ENCODE results near the gene OR6N2.

Gene OR6N2

DNA sequence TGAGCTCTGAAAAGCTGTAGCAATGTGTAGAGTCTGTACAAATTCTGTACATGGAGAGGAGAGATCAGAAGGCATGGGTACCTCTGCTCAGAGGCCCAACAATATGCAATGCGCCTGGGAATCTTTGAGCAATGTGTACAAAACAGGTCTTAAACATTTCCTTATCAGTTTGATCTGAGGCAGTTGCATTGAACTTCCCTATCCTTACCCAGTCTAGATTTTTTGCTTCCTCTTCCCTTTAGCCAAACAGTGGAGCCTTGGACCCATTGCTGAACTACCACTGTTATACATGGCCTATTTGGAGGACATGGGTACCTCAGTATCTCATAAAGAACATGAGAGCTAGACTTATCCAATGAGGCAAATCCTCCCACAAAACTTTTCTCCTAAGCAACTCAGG, 37.6 kb upstream of the OR6N2 start:
- Histone ChIP-seq H3K18ac (ENCODE audit: low read length) (no peak overlapping the region), H4K8ac (ENCODE audit: low read depth, low read length) (no peak overlapping the region), H2BK5ac (ENCODE audit: low read length) (no peak overlapping the region), H3K9ac (ENCODE audit: low read length) (no peak overlapping the region), H3K23ac (ENCODE audit: low read length) (no peak overlapping the region), H3K79me1 (ENCODE audit: low read length) (no peaks in the 10 kb centered on the region), H3K27ac (ENCODE audit: low read depth, low read length) (no peak overlapping the region), H2BK15ac (replicated peaks; ENCODE audit: low read depth) (no peak overlapping the region), H3K4me2 (ENCODE audit: low read length) (no peak overlapping the region), H3K4ac (ENCODE audit: low read depth, low read length) (no peak overlapping the region), H3K4me1 (ENCODE audit: control insufficient read depth, low read depth, low read length) (no peaks in the 10 kb centered on the region), H2BK120ac (ENCODE audit: low read depth, low read length) (no peak overlapping the region), H3K27me3 (ENCODE audit: insufficient read depth, low read length, poor library complexity) (no peaks in the 10 kb centered on the region), H3K36me3 (ENCODE audit: control insufficient read depth, insufficient read depth, low read length) (no peaks in the 10 kb centered on the region), H4K5ac (ENCODE audit: low read length) (no peak overlapping the region), H3K79me2 (ENCODE audit: control insufficient read depth, insufficient read depth, low read length) (no peaks in the 10 kb centered on the region), H3K4me3 (ENCODE audit: low read length) (no peak overlapping the region), H3K56ac (ENCODE audit: low read length) (no peak overlapping the region), H2AK5ac (ENCODE audit: low read length) (no peak overlapping the region)
- DNase-seq = no peak
- no CpG with 5 or more reads among the region's 1 CpG for whole genome bisulfite sequencing (ENCODE audit: extremely low coverage, insufficient coverage, low lambda C conversion rate)

DNA sequence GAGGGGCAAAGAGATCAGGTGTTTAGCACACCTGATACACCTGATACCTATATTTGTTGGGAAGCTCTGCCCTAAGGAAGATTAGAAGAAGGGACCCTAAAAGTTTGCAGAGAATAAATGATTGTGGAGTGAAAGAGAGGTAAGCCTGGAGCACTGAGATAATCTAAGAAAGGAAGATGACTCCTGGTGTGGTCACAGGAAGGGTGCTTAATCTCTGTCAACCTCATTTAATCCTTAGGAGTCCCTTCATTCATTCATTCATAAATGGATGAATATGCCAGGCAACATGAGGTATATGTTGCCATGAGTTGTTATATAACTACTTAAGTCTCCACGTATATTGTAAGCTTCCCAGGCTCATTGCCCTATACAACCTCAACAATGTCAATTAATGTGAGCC, 34.0 kb upstream of the OR6N2 start:
- no peak overlapping the region for H3K9ac ChIP-seq (ENCODE audit: low read length)
- H4K5ac ChIP-seq (ENCODE audit: low read length) = no peak overlapping the region
- H3K4me1 ChIP-seq (ENCODE audit: control insufficient read depth, low read depth, low read length) = no peaks in the 10 kb centered on the region
- no peak for DNase-seq
- no peak overlapping the region for H3K56ac ChIP-seq (ENCODE audit: low read length)
- no peaks in the 10 kb centered on the region for H3K79me1 ChIP-seq (ENCODE audit: low read length)
- no peak overlapping the region for H2AK5ac ChIP-seq (ENCODE audit: low read length)
- no peak overlapping the region for H2BK15ac ChIP-seq (replicated peaks; ENCODE audit: low read depth)
- no peak overlapping the region for H4K8ac ChIP-seq (ENCODE audit: low read depth, low read length)
- no peak overlapping the region for H3K4me3 ChIP-seq (ENCODE audit: low read length)
- H3K4me2 ChIP-seq (ENCODE audit: low read length) = no peak overlapping the region
- no peak overlapping the region for H2BK5ac ChIP-seq (ENCODE audit: low read length)
- H3K23ac ChIP-seq (ENCODE audit: low read length) = no peak overlapping the region
- no peak overlapping the region for H3K4ac ChIP-seq (ENCODE audit: low read depth, low read length)
- H3K27me3 ChIP-seq (ENCODE audit: insufficient read depth, low read length, poor library complexity) = no peaks in the 10 kb centered on the region
- H3K79me2 ChIP-seq (ENCODE audit: control insufficient read depth, insufficient read depth, low read length) = no peaks in the 10 kb centered on the region
- H3K27ac ChIP-seq (ENCODE audit: low read depth, low read length) = no peak overlapping the region
- no CpG with 5 or more reads among the region's 1 CpG for WGBS (ENCODE audit: extremely low coverage, insufficient coverage, low lambda C conversion rate)
- H3K18ac ChIP-seq (ENCODE audit: low read length) = no peak overlapping the region
- H2BK120ac ChIP-seq (ENCODE audit: low read depth, low read length) = no peak overlapping the region
- no peaks in the 10 kb centered on the region for H3K36me3 ChIP-seq (ENCODE audit: control insufficient read depth, insufficient read depth, low read length)

DNA sequence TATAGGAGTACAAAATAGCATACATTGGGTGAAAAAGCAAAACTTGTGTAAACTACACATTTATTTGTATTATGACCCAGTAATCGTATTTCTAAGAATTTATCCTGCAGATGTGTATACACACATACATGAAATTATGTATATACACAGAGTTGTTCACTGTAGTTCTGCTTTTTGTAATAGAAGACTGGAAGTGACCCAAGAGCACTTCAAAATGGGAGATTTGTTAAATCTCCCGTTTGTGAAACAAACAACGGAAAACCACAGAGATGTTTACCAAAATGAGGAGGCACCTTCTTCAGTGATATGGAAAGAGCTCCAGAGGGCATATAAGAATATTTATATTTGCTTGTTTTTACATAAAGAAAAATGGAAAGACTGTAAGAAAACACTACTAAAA, 32.2 kb upstream of the OR6N2 start:
- no CpG with 5 or more reads among the region's 3 CpGs for WGBS (ENCODE audit: extremely low coverage, insufficient coverage, low lambda C conversion rate)
- no peaks in the 10 kb centered on the region for H3K36me3 ChIP-seq (ENCODE audit: control insufficient read depth, insufficient read depth, low read length)

GRCh38 chr1:158812336-158812735, 31.3 kb upstream of the OR6N2 start:
- no peaks in the 10 kb centered on the region for H3K79me2 ChIP-seq (ENCODE audit: control insufficient read depth, insufficient read depth, low read length)
- no peaks in the 10 kb centered on the region for H3K79me1 ChIP-seq (ENCODE audit: low read length)
- no peaks in the 10 kb centered on the region for H3K36me3 ChIP-seq (ENCODE audit: control insufficient read depth, insufficient read depth, low read length)
- no peak for DNase-seq
- H4K8ac ChIP-seq (ENCODE audit: low read depth, low read length) = no peak overlapping the region
- no peak overlapping the region for H2BK15ac ChIP-seq (replicated peaks; ENCODE audit: low read depth)
- no peak overlapping the region for H3K4ac ChIP-seq (ENCODE audit: low read depth, low read length)
- no peak overlapping the region for H3K18ac ChIP-seq (ENCODE audit: low read length)
- no peak overlapping the region for H4K5ac ChIP-seq (ENCODE audit: low read length)
- WGBS (ENCODE audit: extremely low coverage, insufficient coverage, low lambda C conversion rate) = no CpG with 5 or more reads among the region's 2 CpGs
- no peak overlapping the region for H2BK5ac ChIP-seq (ENCODE audit: low read length)
- no peak overlapping the region for H2AK5ac ChIP-seq (ENCODE audit: low read length)
- no peak overlapping the region for H3K56ac ChIP-seq (ENCODE audit: low read length)
- H3K9ac ChIP-seq (ENCODE audit: low read length) = no peak overlapping the region
- no peaks in the 10 kb centered on the region for H3K27me3 ChIP-seq (ENCODE audit: insufficient read depth, low read length, poor library complexity)
- H3K23ac ChIP-seq (ENCODE audit: low read length) = no peak overlapping the region
- H3K4me3 ChIP-seq (ENCODE audit: low read length) = no peak overlapping the region
- no peak overlapping the region for H3K4me2 ChIP-seq (ENCODE audit: low read length)
- H3K27ac ChIP-seq (ENCODE audit: low read depth, low read length) = no peak overlapping the region
- H2BK120ac ChIP-seq (ENCODE audit: low read depth, low read length) = no peak overlapping the region
- H3K4me1 ChIP-seq (ENCODE audit: control insufficient read depth, low read depth, low read length) = no peaks in the 10 kb centered on the region

More for the DNA sequence above, 32.2 kb upstream of the OR6N2 start:
- Histone ChIP-seq H4K8ac (ENCODE audit: low read depth, low read length) (no peak overlapping the region), H3K27ac (ENCODE audit: low read depth, low read length) (no peak overlapping the region), H3K23ac (ENCODE audit: low read length) (no peak overlapping the region), H2AK5ac (ENCODE audit: low read length) (no peak overlapping the region), H2BK15ac (replicated peaks; ENCODE audit: low read depth) (no peak overlapping the region), H3K27me3 (ENCODE audit: insufficient read depth, low read length, poor library complexity) (no peaks in the 10 kb centered on the region), H3K4ac (ENCODE audit: low read depth, low read length) (no peak overlapping the region), H3K9ac (ENCODE audit: low read length) (no peak overlapping the region), H3K18ac (ENCODE audit: low read length) (no peak overlapping the region), H3K56ac (ENCODE audit: low read length) (no peak overlapping the region), H3K79me1 (ENCODE audit: low read length) (no peaks in the 10 kb centered on the region), H4K5ac (ENCODE audit: low read length) (no peak overlapping the region), H2BK120ac (ENCODE audit: low read depth, low read length) (no peak overlapping the region), H3K4me3 (ENCODE audit: low read length) (no peak overlapping the region), H3K79me2 (ENCODE audit: control insufficient read depth, insufficient read depth, low read length) (no peaks in the 10 kb centered on the region), H3K4me1 (ENCODE audit: control insufficient read depth, low read depth, low read length) (no peaks in the 10 kb centered on the region), H3K4me2 (ENCODE audit: low read length) (no peak overlapping the region), H2BK5ac (ENCODE audit: low read length) (no peak overlapping the region)
- no peak for DNase-seq

GRCh38 chr1:158810311-158810710, 29.3 kb upstream of the OR6N2 start:
- H3K4ac ChIP-seq (ENCODE audit: low read depth, low read length) = no peak overlapping the region
- WGBS (ENCODE audit: extremely low coverage, insufficient coverage, low lambda C conversion rate) = no CpG with 5 or more reads among the region's 4 CpGs

DNA sequence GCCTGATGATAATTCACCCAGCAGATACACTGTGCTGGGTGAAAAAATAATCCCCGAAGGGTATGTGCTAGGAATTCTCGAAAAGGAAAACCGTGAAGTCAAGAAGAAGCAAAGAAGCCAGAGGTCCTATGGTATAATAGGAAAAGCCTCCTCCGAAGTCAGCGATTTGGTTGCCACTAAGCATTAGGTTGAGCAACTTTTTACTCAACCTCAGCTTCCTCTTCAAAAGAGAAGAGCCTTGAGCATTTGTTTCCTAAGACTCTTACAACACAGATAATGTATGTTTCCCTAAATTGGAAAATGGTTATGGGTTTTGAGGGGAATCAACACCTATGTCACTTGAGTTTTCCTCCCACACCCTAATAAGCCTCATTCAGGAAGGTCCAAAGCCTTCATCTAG, 28.9 kb upstream of the OR6N2 start:
- no peak for DNase-seq
- H3K36me3 ChIP-seq (ENCODE audit: control insufficient read depth, insufficient read depth, low read length) = no peaks in the 10 kb centered on the region
- no peak overlapping the region for H3K27ac ChIP-seq (ENCODE audit: low read depth, low read length)
- H3K79me1 ChIP-seq (ENCODE audit: low read length) = no peaks in the 10 kb centered on the region
- no peaks in the 10 kb centered on the region for H3K79me2 ChIP-seq (ENCODE audit: control insufficient read depth, insufficient read depth, low read length)
- no peak overlapping the region for H4K8ac ChIP-seq (ENCODE audit: low read depth, low read length)
- no peaks in the 10 kb centered on the region for H3K4me1 ChIP-seq (ENCODE audit: control insufficient read depth, low read depth, low read length)
- no peak overlapping the region for H3K4ac ChIP-seq (ENCODE audit: low read depth, low read length)
- no peak overlapping the region for H2BK5ac ChIP-seq (ENCODE audit: low read length)
- WGBS (ENCODE audit: extremely low coverage, insufficient coverage, low lambda C conversion rate) = no CpG with 5 or more reads among the region's 5 CpGs
- H3K56ac ChIP-seq (ENCODE audit: low read length) = no peak overlapping the region
- no peak overlapping the region for H3K4me3 ChIP-seq (ENCODE audit: low read length)
- H3K18ac ChIP-seq (ENCODE audit: low read length) = no peak overlapping the region
- H2BK120ac ChIP-seq (ENCODE audit: low read depth, low read length) = no peak overlapping the region
- no peak overlapping the region for H3K4me2 ChIP-seq (ENCODE audit: low read length)
- H2BK15ac ChIP-seq (replicated peaks; ENCODE audit: low read depth) = no peak overlapping the region
- H3K23ac ChIP-seq (ENCODE audit: low read length) = no peak overlapping the region
- H3K27me3 ChIP-seq (ENCODE audit: insufficient read depth, low read length, poor library complexity) = no peaks in the 10 kb centered on the region
- no peak overlapping the region for H2AK5ac ChIP-seq (ENCODE audit: low read length)
- H3K9ac ChIP-seq (ENCODE audit: low read length) = no peak overlapping the region
- no peak overlapping the region for H4K5ac ChIP-seq (ENCODE audit: low read length)

More at GRCh38 chr1:158810311-158810710, 29.3 kb upstream of the OR6N2 start:
- H3K4me2 ChIP-seq (ENCODE audit: low read length) = no peak overlapping the region
- no peak overlapping the region for H4K5ac ChIP-seq (ENCODE audit: low read length)
- no peak overlapping the region for H2BK120ac ChIP-seq (ENCODE audit: low read depth, low read length)
- H3K56ac ChIP-seq (ENCODE audit: low read length) = no peak overlapping the region
- no peaks in the 10 kb centered on the region for H3K27me3 ChIP-seq (ENCODE audit: insufficient read depth, low read length, poor library complexity)
- H3K4me1 ChIP-seq (ENCODE audit: control insufficient read depth, low read depth, low read length) = no peaks in the 10 kb centered on the region
- no peaks in the 10 kb centered on the region for H3K79me2 ChIP-seq (ENCODE audit: control insufficient read depth, insufficient read depth, low read length)
- H3K36me3 ChIP-seq (ENCODE audit: control insufficient read depth, insufficient read depth, low read length) = no peaks in the 10 kb centered on the region
- no peak overlapping the region for H3K4me3 ChIP-seq (ENCODE audit: low read length)
- H4K8ac ChIP-seq (ENCODE audit: low read depth, low read length) = no peak overlapping the region
- DNase-seq = no peak
- H3K18ac ChIP-seq (ENCODE audit: low read length) = no peak overlapping the region
- no peak overlapping the region for H2BK5ac ChIP-seq (ENCODE audit: low read length)
- no peak overlapping the region for H2AK5ac ChIP-seq (ENCODE audit: low read length)
- H3K23ac ChIP-seq (ENCODE audit: low read length) = no peak overlapping the region
- no peak overlapping the region for H3K9ac ChIP-seq (ENCODE audit: low read length)
- no peak overlapping the region for H3K27ac ChIP-seq (ENCODE audit: low read depth, low read length)
- H2BK15ac ChIP-seq (replicated peaks; ENCODE audit: low read depth) = no peak overlapping the region
- H3K79me1 ChIP-seq (ENCODE audit: low read length) = no peaks in the 10 kb centered on the region

Measured in mesendoderm (in vitro differentiated cells).